Measurements from ENCODE around the gene ATAD3A.
"Not testable (repeated sequence)": the region's sequence is repeated elsewhere in the genome, so short reads cannot be mapped to it uniquely, and the experiment has no call there.

The ATAD3A gene

GRCh38 chr1:1523651-1524050 is 11.7 kb downstream of the ATAD3A start:
- DNase-seq (ENCODE audit: low read depth): not testable (repeated sequence)

- not testable (repeated sequence) for DNase-seq (ENCODE audit: low read depth)
Measured at GRCh38 chr1:1524750-1525383, 12.9 kb downstream of the ATAD3A start.

GRCh38 chr1:1526476-1526875 is 14.5 kb downstream of the ATAD3A start:
- not testable (repeated sequence) for DNase-seq (ENCODE audit: low read depth)

GRCh38 chr1:1527092-1527816 is 15.3 kb downstream of the ATAD3A start:
- DNase-seq (ENCODE audit: low read depth): no peak

GRCh38 chr1:1528301-1529267 is 16.6 kb downstream of the ATAD3A start:
- no peak for DNase-seq (ENCODE audit: low read depth)

- DNase-seq (ENCODE audit: low read depth): no peak
Measured at GRCh38 chr1:1529321-1529720, 17.4 kb downstream of the ATAD3A start.

- no peak for DNase-seq (ENCODE audit: low read depth)
Measured at GRCh38 chr1:1529936-1530335, 18.0 kb downstream of the ATAD3A start.

GRCh38 chr1:1531947-1532346 is 20.0 kb downstream of the ATAD3A start:
- no peak for DNase-seq (ENCODE audit: low read depth)

GRCh38 chr1:1533176-1533893 is 21.4 kb downstream of the ATAD3A start:
- DNase-seq (ENCODE audit: low read depth): not testable (repeated sequence)

GRCh38 chr1:1533894-1534291 is 21.9 kb downstream of the ATAD3A start:
- not testable (repeated sequence) for DNase-seq (ENCODE audit: low read depth)

- DNase-seq (ENCODE audit: low read depth): no peak
Measured at GRCh38 chr1:1534401-1535154, 22.6 kb downstream of the ATAD3A start.

- no peak for DNase-seq (ENCODE audit: low read depth)
Measured at GRCh38 chr1:1535201-1536018, 23.4 kb downstream of the ATAD3A start.

GRCh38 chr1:1536019-1536937 is 24.3 kb downstream of the ATAD3A start:
- no peak for DNase-seq (ENCODE audit: low read depth)

GRCh38 chr1:1536938-1537546 is 25.1 kb downstream of the ATAD3A start:
- DNase-seq (ENCODE audit: low read depth): no peak

- no peak for DNase-seq (ENCODE audit: low read depth)
Measured at GRCh38 chr1:1537626-1538250, 25.8 kb downstream of the ATAD3A start.

- DNase-seq (ENCODE audit: low read depth): no peak
Measured at GRCh38 chr1:1538334-1538733, 26.4 kb downstream of the ATAD3A start.

GRCh38 chr1:1538989-1539309 is 27.0 kb downstream of the ATAD3A start:
- DNase-seq (ENCODE audit: low read depth): no peak

- DNase-seq (ENCODE audit: low read depth): no peak
Measured at GRCh38 chr1:1539310-1540089, 27.5 kb downstream of the ATAD3A start.
